Activated CD4-positive, alpha-beta T cell treated with anti-CD3 and anti-CD28 coated beads, Interleukin-2, amount 50 U/mL, for 4 hours (primary cell): ENCODE results near the gene THBD.

ENCODE experiments used
- DNase-seq, 2 experiments: peaks; one replicate each; pipeline ENCODE4 v3.0.0-alpha.2; 2020

THBD gene

GRCh38 chr20:23061262-23061661 lies 11.8 kb upstream of the THBD start:
- no peak for DNase-seq

- DNase-seq, result no peak
Measured at GRCh38 chr20:23060629-23061028, 11.2 kb upstream of the THBD start.

DNA sequence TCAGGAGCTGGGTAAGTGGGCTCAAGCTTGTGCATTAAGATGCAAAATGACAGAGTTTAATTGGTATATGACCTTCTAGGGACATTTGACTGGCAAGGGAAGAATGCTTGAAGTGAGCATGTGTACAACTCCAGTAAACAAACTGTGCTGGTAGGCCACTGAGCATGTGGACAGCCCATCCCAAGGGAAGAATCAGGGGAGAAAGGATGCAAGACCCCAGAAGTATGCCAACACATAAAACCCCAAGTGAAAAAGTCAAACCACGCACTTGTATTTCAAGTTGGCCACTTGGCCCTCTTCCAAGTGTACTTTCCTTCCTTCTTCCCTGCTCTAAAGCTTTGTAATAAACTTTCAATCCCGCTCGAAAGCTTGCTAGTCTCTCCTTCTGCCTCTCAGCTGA lies 10.4 kb upstream of the THBD start:
- DNase-seq, result no peak

- no peak for DNase-seq
Measured at GRCh38 chr20:23059001-23059400, 9.5 kb upstream of the THBD start.

DNA sequence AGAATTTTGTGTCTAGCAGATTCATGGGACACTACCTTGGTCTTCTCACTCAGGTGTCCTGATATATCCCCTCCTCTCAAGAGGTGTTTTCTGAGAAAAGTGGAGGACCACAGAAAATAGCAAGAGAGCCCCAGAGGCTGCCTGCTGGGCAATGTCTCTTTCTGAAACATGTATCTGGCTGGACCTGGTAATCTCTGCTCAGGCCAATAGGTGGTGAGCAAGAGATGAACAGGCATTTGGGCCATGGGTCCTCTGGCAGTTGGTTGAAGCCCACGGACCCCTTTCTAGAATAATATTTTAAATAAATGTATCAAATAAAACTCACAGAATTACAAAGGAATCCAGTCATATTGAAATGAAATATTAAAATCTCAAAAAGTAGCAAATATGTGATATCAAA lies 8.8 kb upstream of the THBD start:
- no peak for DNase-seq

GRCh38 chr20:23052904-23053303 lies 3.4 kb upstream of the THBD start:
- no peak for DNase-seq

DNA sequence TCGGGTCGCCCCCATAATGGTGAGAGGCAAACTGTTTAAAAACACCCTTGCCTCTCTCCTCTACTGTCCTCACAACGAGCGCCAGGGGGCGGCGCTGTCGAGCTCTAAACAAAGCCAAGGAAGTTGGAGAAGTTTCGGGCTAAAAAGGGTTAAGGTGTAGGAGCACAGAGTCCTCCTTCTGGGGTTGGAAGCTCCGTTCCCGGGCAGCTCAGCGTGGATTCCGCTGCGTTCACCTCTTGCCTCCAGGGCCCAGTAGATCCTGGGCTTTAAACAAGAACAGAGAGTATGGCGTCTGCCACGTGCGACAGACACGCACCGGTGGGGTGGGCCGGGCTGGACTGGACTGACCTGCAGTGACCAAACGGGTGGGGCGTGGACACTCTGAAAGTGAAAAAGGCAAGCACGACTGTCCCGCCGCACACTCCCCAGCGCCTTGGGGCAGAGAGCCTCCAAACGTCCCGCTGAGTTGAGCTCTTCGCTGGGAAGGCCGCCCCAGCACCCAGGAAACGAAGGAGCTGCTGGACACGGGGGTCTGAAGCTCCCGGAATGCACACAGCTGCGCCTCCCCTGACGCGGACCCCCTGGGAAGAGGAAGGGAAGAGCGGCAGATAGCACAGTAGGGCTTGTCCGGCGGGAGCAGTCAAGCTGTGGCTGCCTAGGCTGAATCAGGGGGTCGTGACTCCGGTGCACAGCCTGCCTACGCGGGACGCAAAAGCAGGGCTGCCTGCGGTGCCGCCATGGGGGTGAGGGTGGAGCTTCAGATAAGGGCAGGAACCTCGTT lies 1.6 kb upstream of the THBD start:
- DNase-seq, result no peak

DNA sequence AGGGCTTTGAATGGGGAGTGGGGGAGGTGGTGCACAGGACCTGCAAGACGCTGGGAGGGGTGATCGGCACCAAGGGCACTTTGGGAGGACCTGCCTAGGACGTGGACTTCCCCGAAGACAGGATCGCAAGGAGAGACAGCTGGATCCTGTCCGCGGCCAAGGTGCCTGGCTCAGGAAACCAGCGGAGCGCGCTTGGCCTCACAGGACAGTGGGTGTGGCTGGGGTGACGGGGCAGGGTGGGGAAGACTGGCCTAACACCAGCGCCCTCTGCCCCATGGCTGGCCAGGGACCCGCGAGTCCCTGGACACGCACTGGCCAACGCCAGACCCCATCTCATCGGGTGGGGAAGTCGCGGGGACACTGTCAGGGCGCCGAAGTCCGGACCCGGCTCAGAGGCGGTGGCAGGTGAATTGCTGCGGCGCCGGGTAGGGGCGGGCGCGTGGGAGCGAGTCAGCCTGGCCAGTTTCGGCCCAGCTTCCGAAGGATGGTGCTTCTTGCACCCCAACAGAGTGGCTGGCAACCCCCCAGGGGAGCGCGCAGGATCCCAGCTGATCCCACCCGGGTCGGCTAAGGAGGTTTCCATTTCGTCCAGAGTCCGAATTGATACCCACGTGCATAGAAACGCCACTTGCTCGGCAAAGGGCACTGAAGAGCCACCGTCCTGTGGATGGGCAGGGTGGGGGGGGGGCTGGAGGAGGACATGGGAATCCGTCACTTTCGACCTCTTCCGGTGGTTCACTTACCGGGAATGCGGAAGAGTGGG lies 785 bp upstream of the THBD start:
- DNase-seq, result no peak

GRCh38 chr20:23048283-23049200 lies 930 bp downstream of the THBD start:
- DNase-seq, result no peak

GRCh38 chr20:23047738-23048214 lies 1.7 kb downstream of the THBD start:
- DNase-seq, result no peak

- DNase-seq, result no peak
Measured at GRCh38 chr20:23047001-23047737, 2.3 kb downstream of the THBD start.

DNA sequence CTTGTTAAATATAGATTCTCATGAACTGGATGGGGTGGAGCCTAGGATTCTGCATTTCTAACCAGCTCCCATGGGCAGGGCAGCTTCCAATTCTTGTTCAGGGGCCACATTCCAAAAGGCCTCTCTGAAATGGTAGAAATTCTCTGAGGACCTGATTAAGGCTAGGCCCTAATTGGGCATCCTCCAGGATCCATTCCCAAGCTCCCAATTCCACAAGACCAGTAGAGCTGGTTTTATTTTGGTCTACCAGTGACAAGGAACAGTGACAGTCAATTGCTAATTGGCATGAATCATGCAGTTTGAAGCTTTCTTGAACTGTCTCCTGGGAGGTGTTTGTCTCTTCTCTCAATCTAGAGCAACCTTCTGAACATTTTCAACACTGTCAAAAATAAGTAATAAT lies 3.0 kb downstream of the THBD start:
- DNase-seq, result no peak

- no peak for DNase-seq
Measured at GRCh38 chr20:23043376-23043775, 6.1 kb downstream of the THBD start.

- no peak for DNase-seq
Measured at GRCh38 chr20:23042270-23042669, 7.2 kb downstream of the THBD start.

- DNase-seq, result no peak
Measured at GRCh38 chr20:23039885-23040508, 9.5 kb downstream of the THBD start.

DNA sequence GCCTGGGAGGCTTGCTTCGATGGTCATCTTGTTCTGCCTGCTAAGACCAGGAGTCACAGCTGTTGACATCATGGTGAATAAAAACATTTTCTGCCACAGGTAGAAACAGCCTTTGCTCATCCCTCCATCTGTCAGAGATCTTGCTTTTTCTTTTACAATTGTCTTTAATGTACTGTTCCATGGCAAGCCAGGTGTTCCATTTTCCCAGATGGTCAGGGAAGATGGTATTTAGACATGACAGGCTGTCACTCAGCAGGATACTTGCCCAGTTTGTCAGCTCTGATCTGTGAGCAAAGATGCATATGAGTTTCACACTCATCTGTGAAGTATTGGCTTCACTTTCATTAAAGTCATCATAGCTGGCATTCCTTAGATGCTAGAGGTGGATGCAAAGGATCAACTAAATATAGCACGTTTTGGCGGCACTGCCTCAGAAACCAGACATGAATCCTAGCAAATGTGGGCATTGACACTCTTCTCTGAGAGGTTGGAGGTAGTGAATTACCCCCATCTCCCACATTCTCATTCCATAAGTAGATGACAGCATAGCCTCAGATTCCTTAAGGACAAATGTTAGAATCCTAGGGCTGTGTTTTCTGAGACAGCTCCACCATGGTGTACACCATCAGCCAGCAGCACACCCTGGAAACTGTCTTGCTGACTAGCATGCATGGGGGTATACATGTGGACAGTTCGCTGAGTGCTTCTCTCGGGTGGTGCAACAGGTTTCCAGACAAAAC lies 10.2 kb downstream of the THBD start:
- DNase-seq, result no peak

DNA sequence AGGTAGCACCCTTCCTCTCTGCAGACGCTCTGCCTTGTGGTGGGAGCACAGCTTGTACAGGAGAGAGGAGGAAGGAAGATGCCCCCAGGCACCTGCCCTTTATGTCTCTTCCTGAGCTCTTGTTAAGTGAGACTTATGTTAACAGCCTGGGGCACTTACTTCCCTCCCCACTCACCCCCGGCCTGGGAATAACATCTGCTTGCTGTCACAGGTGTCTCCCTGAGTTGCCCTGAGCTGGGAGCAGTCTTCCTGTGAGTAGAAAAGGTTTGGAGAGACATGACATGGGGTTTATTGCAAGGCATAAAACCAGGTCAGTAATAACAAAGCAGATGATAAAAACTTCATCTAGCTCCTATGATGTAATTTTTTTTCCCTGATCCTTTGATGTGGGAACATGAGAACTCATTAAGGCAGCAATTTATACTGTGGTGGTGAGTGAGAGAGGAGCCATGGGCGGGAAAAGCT lies 12.4 kb downstream of the THBD start:
- DNase-seq, result no peak

- DNase-seq, result no peak
Measured at GRCh38 chr20:23036371-23036770, 13.1 kb downstream of the THBD start.

DNA sequence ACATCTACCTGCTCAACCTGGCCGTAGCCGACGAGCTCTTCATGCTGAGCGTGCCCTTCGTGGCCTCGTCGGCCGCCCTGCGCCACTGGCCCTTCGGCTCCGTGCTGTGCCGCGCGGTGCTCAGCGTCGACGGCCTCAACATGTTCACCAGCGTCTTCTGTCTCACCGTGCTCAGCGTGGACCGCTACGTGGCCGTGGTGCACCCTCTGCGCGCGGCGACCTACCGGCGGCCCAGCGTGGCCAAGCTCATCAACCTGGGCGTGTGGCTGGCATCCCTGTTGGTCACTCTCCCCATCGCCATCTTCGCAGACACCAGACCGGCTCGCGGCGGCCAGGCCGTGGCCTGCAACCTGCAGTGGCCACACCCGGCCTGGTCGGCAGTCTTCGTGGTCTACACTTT lies 13.7 kb downstream of the THBD start:
- DNase-seq, result no peak

GRCh38 chr20:23034721-23035671 lies 14.5 kb downstream of the THBD start, which contains the start of gene SSTR4:
SSTR4 (plus strand) TSS chr20:23035312; CDS start chr20:23035484, 172 bp downstream.
- no peak for DNase-seq
